GM20000 (cell line): ENCODE measurements around the gene BRSK2.

Experiments used
- DNase-seq: peaks from one replicate; pipeline ENCODE4 v3.0.0; 2012; ENCODE audit warnings: low spot score
- TF ChIP-seq, protein P1 (sequence below): IDR thresholded peaks from 2 replicates; pipeline ENCODE4 v1.5.1; 2012; ENCODE audit warnings: mild to moderate bottlenecking, control low read depth; ENCODE audit errors: extremely low read depth, missing control alignments

The BRSK2 gene

DNA sequence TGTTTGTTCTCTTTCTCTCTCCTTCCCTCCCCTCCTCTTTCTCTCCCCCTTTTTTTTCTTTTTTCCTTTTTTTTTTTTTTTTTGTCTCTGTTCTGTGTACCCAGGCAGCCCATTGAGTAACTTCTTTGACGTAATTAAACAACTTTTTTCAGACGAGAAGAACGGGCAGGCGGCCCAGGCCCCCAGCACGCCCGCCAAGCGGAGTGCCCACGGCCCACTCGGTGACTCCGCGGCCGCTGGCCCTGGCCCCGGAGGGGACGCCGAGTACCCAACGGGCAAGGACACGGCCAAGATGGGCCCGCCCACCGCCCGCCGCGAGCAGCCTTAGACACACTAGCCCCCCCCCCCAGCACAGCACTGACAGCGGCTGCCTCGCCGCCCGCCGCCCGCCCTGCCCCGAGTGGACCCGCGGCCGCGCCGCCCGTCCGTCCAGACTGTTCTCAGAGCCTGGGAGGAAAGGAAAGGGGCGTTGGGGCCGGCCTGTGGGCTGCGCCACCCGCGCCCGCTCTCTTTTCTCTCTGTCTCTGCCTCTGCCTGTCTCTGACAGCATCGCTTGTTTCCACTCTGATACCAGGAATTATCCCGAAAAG, 70.8 kb downstream of the BRSK2 start:
- DNase-seq: no peak
- TF ChIP-seq, protein P1, sequence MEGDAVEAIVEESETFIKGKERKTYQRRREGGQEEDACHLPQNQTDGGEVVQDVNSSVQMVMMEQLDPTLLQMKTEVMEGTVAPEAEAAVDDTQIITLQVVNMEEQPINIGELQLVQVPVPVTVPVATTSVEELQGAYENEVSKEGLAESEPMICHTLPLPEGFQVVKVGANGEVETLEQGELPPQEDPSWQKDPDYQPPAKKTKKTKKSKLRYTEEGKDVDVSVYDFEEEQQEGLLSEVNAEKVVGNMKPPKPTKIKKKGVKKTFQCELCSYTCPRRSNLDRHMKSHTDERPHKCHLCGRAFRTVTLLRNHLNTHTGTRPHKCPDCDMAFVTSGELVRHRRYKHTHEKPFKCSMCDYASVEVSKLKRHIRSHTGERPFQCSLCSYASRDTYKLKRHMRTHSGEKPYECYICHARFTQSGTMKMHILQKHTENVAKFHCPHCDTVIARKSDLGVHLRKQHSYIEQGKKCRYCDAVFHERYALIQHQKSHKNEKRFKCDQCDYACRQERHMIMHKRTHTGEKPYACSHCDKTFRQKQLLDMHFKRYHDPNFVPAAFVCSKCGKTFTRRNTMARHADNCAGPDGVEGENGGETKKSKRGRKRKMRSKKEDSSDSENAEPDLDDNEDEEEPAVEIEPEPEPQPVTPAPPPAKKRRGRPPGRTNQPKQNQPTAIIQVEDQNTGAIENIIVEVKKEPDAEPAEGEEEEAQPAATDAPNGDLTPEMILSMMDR: no peak

GRCh38 chr11:1460986-1461825, 71.5 kb downstream of the BRSK2 start:
- no peak for DNase-seq

GRCh38 chr11:1461826-1462697, 72.3 kb downstream of the BRSK2 start:
- DNase-seq: no peak
- TF ChIP-seq, protein P1: no peak

More at GRCh38 chr11:1460986-1461825, 71.5 kb downstream of the BRSK2 start:
- TF ChIP-seq, protein P1: no peak

DNA sequence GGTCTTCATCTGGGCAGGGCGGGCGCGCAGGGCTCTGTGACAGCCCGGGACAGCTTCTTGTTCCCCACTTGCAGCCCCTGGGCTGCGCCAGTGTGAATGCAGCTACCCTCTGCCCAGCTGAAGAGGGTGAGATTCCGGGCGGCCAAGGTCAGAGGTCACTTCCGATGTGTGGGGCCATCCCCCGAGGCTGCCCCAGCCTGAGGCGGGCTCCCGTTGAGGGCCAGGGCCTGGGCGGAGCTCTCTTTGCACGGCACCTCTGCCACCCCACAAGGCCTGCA, 72.9 kb downstream of the BRSK2 start:
- DNase-seq: no peak
- TF ChIP-seq, protein P1: no peak

DNA sequence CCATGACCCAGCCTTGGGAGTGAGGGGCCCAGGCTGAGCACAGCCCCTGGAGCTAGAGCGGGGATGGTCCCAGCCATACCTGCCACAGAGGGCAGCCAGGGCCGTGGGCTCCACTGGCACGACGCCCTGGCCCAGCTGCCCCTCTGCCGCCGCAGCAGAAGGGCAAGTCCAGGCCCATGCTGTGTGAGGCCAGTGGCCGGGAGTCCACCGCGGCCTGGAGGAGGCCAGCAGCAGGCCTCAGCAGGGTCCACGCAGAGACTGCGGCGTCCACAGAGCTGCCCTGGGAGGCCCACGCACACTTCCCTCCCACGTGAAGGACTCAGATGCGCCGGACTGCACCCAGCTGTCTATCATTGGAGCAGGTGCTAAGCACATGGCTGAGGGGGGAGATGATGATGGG, 73.3 kb downstream of the BRSK2 start:
- TF ChIP-seq, protein P1: no peak
- DNase-seq: no peak

GRCh38 chr11:1466784-1467183, 77.0 kb downstream of the BRSK2 start:
- no peak for DNase-seq
- TF ChIP-seq, protein P1: no peak

DNA sequence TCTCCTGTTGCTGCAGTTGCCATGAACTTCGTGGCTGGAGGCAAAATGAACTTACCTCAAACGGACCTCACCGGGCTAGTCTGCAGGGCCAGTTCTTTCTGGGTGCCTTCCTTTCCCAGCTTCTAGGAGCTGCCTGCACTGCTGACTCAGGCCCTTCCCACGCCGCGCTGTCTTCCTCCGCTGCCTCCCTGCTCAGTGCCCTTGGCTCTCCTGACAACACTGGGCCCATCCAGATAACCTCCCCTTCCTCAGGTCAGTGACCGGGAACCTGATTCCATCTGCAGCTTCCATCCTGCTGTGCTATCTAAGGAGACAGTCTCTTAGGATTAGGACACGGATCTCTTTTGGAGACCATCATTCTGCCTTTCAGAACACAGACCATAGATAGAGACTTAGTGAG, 77.5 kb downstream of the BRSK2 start:
- no peak for DNase-seq
- TF ChIP-seq, protein P1: no peak
